DOHH2 (cell line): ENCODE measurements around the gene ANO10.

ENCODE experiments used
- EZH2phosphoT487 ChIP-seq: fragments of 200-600 bp; sonication (generic); IDR thresholded peaks from 2 replicates; pipeline ENCODE4 v1.6.1; 2017; ENCODE audit warnings: borderline replicate concordance, mild to moderate bottlenecking, antibody characterized with exemption, low read length, moderate library complexity, mixed read lengths
- TF ChIP-seq, protein P1 (sequence below): fragments of 200-600 bp; sonication (generic); IDR thresholded peaks from one replicate; pipeline ENCODE4 v1.5.1; 2014; ENCODE audit warnings: antibody characterized with exemption, mild to moderate bottlenecking, low read depth, low read length; ENCODE audit not compliant: poor library complexity, severe bottlenecking

DNA sequence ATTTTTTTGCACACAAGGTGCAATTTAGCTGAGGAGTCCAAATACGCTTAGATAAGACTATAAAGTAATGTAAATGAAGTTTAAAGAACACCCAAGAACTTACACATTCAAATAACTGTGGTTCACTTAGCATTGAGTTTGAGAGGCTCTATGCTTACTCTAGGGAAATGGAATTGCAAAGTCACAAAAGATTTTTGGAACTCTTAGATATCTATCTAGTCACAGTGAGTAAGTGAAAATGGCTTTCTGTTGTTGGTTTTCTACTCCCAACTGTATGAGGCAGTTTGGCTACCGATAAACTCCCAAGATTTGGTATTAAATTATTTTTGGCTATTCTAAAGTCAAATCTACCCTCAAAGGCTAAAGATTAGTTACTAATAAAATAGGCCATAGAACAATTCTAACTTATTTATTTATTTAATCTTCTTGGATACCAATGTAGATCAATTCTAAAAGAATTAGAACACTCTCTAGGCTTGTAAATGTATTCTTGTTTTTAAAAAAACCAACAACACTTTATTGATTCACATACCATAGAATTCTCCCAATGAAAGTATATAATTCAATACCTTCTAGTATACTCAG is 170.0 kb downstream of the ANO10 start:
- TF ChIP-seq, protein P1, sequence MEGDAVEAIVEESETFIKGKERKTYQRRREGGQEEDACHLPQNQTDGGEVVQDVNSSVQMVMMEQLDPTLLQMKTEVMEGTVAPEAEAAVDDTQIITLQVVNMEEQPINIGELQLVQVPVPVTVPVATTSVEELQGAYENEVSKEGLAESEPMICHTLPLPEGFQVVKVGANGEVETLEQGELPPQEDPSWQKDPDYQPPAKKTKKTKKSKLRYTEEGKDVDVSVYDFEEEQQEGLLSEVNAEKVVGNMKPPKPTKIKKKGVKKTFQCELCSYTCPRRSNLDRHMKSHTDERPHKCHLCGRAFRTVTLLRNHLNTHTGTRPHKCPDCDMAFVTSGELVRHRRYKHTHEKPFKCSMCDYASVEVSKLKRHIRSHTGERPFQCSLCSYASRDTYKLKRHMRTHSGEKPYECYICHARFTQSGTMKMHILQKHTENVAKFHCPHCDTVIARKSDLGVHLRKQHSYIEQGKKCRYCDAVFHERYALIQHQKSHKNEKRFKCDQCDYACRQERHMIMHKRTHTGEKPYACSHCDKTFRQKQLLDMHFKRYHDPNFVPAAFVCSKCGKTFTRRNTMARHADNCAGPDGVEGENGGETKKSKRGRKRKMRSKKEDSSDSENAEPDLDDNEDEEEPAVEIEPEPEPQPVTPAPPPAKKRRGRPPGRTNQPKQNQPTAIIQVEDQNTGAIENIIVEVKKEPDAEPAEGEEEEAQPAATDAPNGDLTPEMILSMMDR, result no peak
- no peak for TF ChIP-seq EZH2phosphoT487
